HepG2 (cell line): ENCODE results near the gene CBFA2T2. TPM values are rescaled to one million over a fixed set of nuclear protein-coding genes. Genes with fewer than 3 reads are reported as not detected.

Source experiments
- IRX3 ChIP-seq: sonication (generic); formaldehyde crosslinking; IDR thresholded peaks from 2 replicates; pipeline ENCODE4 v1.8.1; 2023; ENCODE audit warnings: mild to moderate bottlenecking, low read depth, missing genetic modification reagents, borderline replicate concordance
- KDM5B ChIP-seq: sonication (generic); formaldehyde crosslinking; IDR thresholded peaks from 2 replicates; pipeline ENCODE4 v1.4.0; 2020; ENCODE audit warnings: missing genetic modification reagents, mild to moderate bottlenecking, borderline replicate concordance
- MEIS2 ChIP-seq: sonication (generic); formaldehyde crosslinking; IDR thresholded peaks from 2 replicates; pipeline ENCODE4 v1.9.0; 2021; ENCODE audit warnings: mild to moderate bottlenecking, missing genetic modification reagents
- RAD21 ChIP-seq: fragments of 450-650 bp; formaldehyde crosslinking; IDR thresholded peaks from 2 replicates; pipeline ENCODE4 v1.5.0; 2020; ENCODE audit warnings: mild to moderate bottlenecking
- SOX13 ChIP-seq, 3 experiments: fragments of 450-650 bp in 1 of 3; sonication (generic) in 1 of 3; formaldehyde crosslinking in 1 of 3; IDR thresholded peaks in 2 of 3; conservative IDR thresholded peaks in 1 of 3; 2 replicates each; pipeline versions ENCODE4 v1.5.0 to v1.6.1; 2016 to 2020; ENCODE audit warnings: antibody characterized with exemption in 1 of 3, mild to moderate bottlenecking in 1 of 3, missing compliant biosample characterization in 1 of 3, missing genetic modification reagents in 1 of 3, moderate library complexity in 1 of 3
- ZFP62 ChIP-seq: sonication (generic); formaldehyde crosslinking; IDR thresholded peaks from 2 replicates; pipeline ENCODE4 v1.4.0; 2020; ENCODE audit warnings: missing genetic modification reagents
- ZNF776 ChIP-seq: sonication (generic); formaldehyde crosslinking; IDR thresholded peaks from 2 replicates; pipeline ENCODE4 v1.4.0; 2020; ENCODE audit warnings: mild to moderate bottlenecking, missing genetic modification reagents
- polyA plus RNA-seq, 8 experiments: library from polyadenylated mRNA; depleted of rRNA in 3 of 8; stranded (reverse) in 7 of 8; unstranded in 1 of 8; fragments of >200 nt; fragmentation: Illumina TruSeq in 4 of 8; extraction: Trizol in 4 of 8; gene quantifications; 2 replicates each; pipeline versions ENCODE4 v1.2.1 to v1.2.3, GENCODE V29; 2011 to 2016; ENCODE audit warnings: low read depth in 4 of 8, missing spikeins in 1 of 8, mixed read lengths in 1 of 8; ENCODE audit not compliant: insufficient read depth in 1 of 8
- total RNA-seq, 5 experiments: library from RNA; depleted of rRNA; stranded (reverse); fragments of >200 nt; fragmentation: Illumina TruSeq; extraction: Trizol; gene quantifications; 2 replicates each; pipeline ENCODE4 v1.2.3, GENCODE V29; 2016; ENCODE audit warnings: low read depth in 1 of 5
- TF ChIP-seq, protein P1 (sequence below): sonication (generic); formaldehyde crosslinking; IDR thresholded peaks from 2 replicates; pipeline ENCODE4 v1.5.1; 2020; ENCODE audit warnings: mild to moderate bottlenecking, missing genetic modification reagents, moderate library complexity
- TF ChIP-seq, protein P2 (sequence below): sonication (generic); formaldehyde crosslinking; IDR thresholded peaks from 2 replicates; pipeline ENCODE4 v1.4.0; 2020; ENCODE audit warnings: mild to moderate bottlenecking, low read depth, missing genetic modification reagents
- TF ChIP-seq, protein P3 (sequence below): sonication (generic); formaldehyde crosslinking; IDR thresholded peaks from 2 replicates; pipeline ENCODE4 v1.5.1; 2020; ENCODE audit warnings: mild to moderate bottlenecking, missing genetic modification reagents, moderate library complexity
- TF ChIP-seq, protein P4 (sequence below): sonication (generic); formaldehyde crosslinking; IDR thresholded peaks from 2 replicates; pipeline ENCODE4 v1.4.0; 2020; ENCODE audit warnings: mild to moderate bottlenecking, missing genetic modification reagents

The CBFA2T2 gene
- total and polyA plus RNA-seq, 2 of the 13 experiments (the other 11 are each of a cell fraction or from before 2014, with no cell fraction given) = 6.3 to 21.2 TPM

DNA sequence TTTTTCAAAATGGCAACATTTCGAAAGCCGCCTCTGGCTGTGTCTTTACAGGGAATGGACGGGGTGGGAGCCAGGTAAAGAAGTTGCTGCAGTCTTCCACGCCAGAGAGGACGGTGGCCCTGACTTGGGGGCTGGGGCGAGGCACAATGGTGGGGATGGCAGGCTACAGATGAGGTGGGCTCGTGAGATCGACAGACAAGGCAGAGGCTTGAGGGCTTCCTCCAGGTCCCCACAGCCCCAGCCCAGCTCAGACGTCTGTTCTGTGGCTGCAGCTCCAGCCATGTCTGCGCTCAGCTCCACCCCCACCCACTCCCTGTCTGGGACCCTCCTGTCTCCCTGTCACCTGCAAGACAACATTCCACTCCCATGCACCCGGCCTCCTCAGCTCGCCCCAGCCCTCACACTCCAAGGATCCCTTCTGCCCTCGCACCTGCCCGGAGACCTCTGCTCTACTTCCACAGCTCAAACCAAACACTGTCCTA, 164.8 kb downstream of the CBFA2T2 start (continued):
- TF ChIP-seq, protein P1, sequence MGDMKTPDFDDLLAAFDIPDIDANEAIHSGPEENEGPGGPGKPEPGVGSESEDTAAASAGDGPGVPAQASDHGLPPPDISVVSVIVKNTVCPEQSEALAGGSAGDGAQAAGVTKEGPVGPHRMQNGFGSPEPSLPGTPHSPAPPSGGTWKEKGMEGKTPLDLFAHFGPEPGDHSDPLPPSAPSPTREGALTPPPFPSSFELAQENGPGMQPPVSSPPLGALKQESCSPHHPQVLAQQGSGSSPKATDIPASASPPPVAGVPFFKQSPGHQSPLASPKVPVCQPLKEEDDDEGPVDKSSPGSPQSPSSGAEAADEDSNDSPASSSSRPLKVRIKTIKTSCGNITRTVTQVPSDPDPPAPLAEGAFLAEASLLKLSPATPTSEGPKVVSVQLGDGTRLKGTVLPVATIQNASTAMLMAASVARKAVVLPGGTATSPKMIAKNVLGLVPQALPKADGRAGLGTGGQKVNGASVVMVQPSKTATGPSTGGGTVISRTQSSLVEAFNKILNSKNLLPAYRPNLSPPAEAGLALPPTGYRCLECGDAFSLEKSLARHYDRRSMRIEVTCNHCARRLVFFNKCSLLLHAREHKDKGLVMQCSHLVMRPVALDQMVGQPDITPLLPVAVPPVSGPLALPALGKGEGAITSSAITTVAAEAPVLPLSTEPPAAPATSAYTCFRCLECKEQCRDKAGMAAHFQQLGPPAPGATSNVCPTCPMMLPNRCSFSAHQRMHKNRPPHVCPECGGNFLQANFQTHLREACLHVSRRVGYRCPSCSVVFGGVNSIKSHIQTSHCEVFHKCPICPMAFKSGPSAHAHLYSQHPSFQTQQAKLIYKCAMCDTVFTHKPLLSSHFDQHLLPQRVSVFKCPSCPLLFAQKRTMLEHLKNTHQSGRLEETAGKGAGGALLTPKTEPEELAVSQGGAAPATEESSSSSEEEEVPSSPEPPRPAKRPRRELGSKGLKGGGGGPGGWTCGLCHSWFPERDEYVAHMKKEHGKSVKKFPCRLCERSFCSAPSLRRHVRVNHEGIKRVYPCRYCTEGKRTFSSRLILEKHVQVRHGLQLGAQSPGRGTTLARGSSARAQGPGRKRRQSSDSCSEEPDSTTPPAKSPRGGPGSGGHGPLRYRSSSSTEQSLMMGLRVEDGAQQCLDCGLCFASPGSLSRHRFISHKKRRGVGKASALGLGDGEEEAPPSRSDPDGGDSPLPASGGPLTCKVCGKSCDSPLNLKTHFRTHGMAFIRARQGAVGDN (CRISPR knock-in tag) = 0 out of 2 replicates have a peak, but pooled peaks have one; percentile 25
- TF ChIP-seq, protein P2, sequence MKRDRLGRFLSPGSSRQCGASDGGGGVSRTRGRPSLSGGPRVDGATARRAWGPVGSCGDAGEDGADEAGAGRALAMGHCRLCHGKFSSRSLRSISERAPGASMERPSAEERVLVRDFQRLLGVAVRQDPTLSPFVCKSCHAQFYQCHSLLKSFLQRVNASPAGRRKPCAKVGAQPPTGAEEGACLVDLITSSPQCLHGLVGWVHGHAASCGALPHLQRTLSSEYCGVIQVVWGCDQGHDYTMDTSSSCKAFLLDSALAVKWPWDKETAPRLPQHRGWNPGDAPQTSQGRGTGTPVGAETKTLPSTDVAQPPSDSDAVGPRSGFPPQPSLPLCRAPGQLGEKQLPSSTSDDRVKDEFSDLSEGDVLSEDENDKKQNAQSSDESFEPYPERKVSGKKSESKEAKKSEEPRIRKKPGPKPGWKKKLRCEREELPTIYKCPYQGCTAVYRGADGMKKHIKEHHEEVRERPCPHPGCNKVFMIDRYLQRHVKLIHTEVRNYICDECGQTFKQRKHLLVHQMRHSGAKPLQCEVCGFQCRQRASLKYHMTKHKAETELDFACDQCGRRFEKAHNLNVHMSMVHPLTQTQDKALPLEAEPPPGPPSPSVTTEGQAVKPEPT (CRISPR knock-in tag) = no peak
- TF ChIP-seq KDM5B (CRISPR knock-in tag) (peak; percentile 45; the same call in 1 of the 2 replicates), RAD21 (CRISPR knock-in tag) (peak; percentile 10; the same call in 1 of the 2 replicates), SOX13 (IDR thresholded peaks at IDR 0.05) (no peak), SOX13 (CRISPR knock-in tag; conservative IDR thresholded peaks at IDR 0.05 in 1 of 2, IDR thresholded peaks at IDR 0.05 in 1 of 2) (no peak), IRX3 (CRISPR knock-in tag) (no peak), ZFP62 (no peak), ZNF776 (CRISPR knock-in tag) (peak; percentile 68; the same call in 1 of the 2 replicates), MEIS2 (CRISPR knock-in tag) (no peak)
- TF ChIP-seq, protein P3, sequence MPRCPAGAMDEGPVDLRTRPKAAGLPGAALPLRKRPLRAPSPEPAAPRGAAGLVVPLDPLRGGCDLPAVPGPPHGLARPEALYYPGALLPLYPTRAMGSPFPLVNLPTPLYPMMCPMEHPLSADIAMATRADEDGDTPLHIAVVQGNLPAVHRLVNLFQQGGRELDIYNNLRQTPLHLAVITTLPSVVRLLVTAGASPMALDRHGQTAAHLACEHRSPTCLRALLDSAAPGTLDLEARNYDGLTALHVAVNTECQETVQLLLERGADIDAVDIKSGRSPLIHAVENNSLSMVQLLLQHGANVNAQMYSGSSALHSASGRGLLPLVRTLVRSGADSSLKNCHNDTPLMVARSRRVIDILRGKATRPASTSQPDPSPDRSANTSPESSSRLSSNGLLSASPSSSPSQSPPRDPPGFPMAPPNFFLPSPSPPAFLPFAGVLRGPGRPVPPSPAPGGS (CRISPR knock-in tag) = no peak
- TF ChIP-seq, protein P4, sequence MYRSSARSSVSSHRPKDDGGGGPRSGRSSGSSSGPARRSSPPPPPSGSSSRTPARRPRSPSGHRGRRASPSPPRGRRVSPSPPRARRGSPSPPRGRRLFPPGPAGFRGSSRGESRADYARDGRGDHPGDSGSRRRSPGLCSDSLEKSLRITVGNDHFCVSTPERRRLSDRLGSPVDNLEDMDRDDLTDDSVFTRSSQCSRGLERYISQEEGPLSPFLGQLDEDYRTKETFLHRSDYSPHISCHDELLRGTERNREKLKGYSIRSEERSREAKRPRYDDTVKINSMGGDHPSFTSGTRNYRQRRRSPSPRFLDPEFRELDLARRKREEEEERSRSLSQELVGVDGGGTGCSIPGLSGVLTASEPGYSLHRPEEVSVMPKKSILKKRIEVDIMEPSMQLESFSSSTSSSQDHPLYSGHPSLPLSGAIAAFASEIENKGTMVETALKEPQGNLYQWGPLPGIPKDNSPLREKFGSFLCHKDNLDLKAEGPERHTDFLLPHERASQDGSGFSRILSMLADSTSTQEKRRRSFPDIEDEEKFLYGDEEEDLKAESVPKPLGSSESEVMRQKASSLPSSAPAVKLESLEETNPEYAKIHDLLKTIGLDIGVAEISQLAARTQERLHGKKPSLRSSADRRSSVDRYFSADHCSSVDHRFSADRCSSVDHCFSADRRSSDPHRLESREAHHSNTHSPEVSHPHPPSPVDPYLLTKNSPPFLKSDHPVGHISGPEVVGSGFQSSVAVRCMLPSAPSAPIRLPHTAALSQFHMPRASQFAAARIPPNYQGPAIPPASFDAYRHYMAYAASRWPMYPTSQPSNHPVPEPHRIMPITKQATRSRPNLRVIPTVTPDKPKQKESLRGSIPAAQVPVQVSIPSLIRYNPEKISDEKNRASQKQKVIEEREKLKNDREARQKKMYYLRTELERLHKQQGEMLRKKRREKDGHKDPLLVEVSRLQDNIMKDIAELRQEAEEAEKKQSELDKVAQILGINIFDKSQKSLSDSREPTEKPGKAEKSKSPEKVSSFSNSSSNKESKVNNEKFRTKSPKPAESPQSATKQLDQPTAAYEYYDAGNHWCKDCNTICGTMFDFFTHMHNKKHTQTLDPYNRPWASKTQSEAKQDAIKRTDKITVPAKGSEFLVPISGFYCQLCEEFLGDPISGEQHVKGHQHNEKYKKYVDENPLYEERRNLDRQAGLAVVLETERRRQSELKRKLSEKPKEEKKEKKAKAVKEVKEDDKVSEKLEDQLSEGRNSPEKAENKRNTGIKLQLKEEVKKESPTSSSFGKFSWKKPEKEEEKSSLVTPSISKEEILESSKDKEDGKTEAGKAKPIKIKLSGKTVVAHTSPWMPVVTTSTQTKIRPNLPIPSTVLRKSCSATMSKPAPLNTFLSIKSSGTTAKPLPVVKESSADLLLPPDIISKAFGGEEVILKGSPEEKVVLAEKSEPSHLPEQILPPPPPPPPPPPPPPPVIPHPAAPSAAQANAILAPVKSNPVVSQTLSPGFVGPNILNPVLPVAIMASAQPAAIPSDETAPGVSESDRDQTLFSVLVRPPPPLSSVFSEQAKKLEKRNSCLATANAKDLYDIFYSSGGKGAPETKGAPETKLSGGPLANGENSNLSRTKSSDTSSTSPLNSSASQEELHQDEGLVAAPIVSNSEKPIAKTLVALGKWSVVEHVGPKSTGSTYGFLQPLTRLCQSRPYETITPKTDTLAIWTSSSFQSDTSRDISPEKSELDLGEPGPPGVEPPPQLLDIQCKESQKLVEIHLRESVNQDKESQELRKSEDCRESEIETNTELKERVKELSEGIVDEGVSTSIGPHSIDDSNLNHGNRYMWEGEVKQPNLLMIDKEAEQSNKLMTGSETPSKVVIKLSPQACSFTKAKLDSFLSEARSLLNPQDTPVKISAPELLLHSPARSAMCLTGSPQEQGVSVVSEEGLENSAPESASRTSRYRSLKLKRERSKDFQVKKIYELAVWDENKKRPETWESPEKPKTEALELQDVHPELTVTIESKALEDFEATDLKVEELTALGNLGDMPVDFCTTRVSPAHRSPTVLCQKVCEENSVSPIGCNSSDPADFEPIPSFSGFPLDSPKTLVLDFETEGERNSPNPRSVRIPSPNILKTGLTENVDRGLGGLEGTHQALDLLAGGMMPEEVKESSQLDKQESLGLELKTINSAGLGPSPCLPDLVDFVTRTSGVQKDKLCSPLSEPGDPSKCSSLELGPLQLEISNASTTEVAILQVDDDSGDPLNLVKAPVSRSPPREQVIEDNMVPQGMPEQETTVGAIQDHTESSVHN (CRISPR knock-in tag) = no peak
